ENCODE measurements around the gene ATG2A. TPM values are rescaled to one million over a fixed set of nuclear protein-coding genes. Genes with fewer than 3 reads are reported as not detected.

ATG2A gene
- total and polyA plus RNA-seq, 2 of the 8 experiments (the other 6 are each of a cell fraction or from before 2014, with no cell fraction given) = 12.1 to 22.1 TPM

DNA sequence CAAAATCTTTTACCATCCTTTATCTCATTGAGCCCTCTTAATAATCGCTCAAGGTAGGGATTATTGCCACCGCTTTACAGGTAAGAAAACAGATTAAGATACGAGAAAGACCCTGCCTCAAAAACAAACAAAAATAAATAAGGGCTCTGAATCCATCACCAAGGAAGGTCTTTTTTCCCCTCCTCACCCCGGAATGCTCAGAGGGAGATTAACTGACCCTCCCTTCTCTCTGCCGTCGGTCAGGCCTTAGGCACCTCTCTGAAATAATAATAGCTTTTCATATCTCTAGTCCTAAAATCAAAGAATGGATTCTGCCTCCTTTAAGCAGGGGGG lies 620 bp upstream of the ATG2A start:
- peaks cover 13% of the 10 kb centered on the region for H3K23me2 ChIP-seq (ENCODE audit: low read depth, low read length)
- H2BK15ac ChIP-seq (ENCODE audit: low read length) = no peak overlapping the region
- H3K4me1 ChIP-seq (replicated peaks in 1 of 4; ENCODE audit: control insufficient read depth in 3 of 4, insufficient read depth in 4 of 4, low read length in 3 of 4) = peaks cover 0 to 11% (median 4%) of the 10 kb centered on the region in 4 experiments; a peak in 5 of 7 replicates
- H2BK12ac ChIP-seq (ENCODE audit: low read depth, low read length) = no peak overlapping the region; the same call in 1 of the 2 replicates
- DNase-seq (ENCODE audit: low read depth in 1 of 2, low spot score in 2 of 2) (no peak), FAIRE-seq (no peak)
- no peak overlapping the region for H4K91ac ChIP-seq (replicated peaks; ENCODE audit: insufficient read length, low read length)
- H3K36me3 ChIP-seq (ENCODE audit: control insufficient read depth in 2 of 4, insufficient read depth in 4 of 4, low read length in 3 of 4) = peaks cover 0 to 3% (median 0%) of the 10 kb centered on the region in 4 experiments; a peak in 3 of 8 replicates
- no peak overlapping the region for H3K56ac ChIP-seq (replicated peaks; ENCODE audit: insufficient read length, low read depth, low read length)
- peak overlapping the region; percentile 42 to 74 (median 58) for H3K4me3 ChIP-seq (ENCODE audit: extremely low read depth in 1 of 4, insufficient read depth in 2 of 4, low read depth in 3 of 4, low read length in 4 of 4)
- H3K27ac ChIP-seq (ENCODE audit: low read depth, low read length) = peak overlapping the region; percentile 21; the same call in 1 of the 2 replicates
- H3K27me3 ChIP-seq (replicated peaks in 1 of 4; ENCODE audit: control insufficient read depth in 3 of 4, extremely low read depth in 1 of 4, insufficient read depth in 3 of 4, low read length in 3 of 4) = no peaks in the 10 kb centered on the region
- H3K18ac ChIP-seq (ENCODE audit: extremely low read depth, low read length) = 0 out of 2 replicates have a peak overlapping the region, but pooled peaks have one; percentile 22
- H3K9ac ChIP-seq (replicated peaks in 1 of 4; ENCODE audit: extremely low read depth in 1 of 4, low read depth in 3 of 4, low read length in 3 of 4) = peak overlapping the region in 3 of 4 experiments; percentile 14 to 29 (median 22); a peak in 3 of 7 replicates
- H2BK5ac ChIP-seq (ENCODE audit: low read depth, low read length) = peak overlapping the region; percentile 41; the same call in 1 of the 2 replicates
- 15% methylated on average over 6 of the region's 6 CpGs; no CpG with 5 or more reads in 1 of the 2 experiments for WGBS, 2 experiments (ENCODE audit: extremely low coverage in 1 of 2, insufficient coverage in 1 of 2, insufficient read length in 1 of 2, insufficient replicate concordance in 2 of 2, low coverage in 1 of 2, low lambda C conversion rate in 2 of 2, missing lambda C conversion rate in 1 of 2)
- 0 out of 2 replicates have a peak, but pooled peaks cover 3% of the 10 kb centered on the region for H3K79me1 ChIP-seq (ENCODE audit: low read depth, low read length)
- peaks cover 0 to 2% of the 10 kb centered on the region in 2 experiments for H4K20me1 ChIP-seq (replicated peaks in 1 of 2; ENCODE audit: control insufficient read depth in 1 of 2, insufficient read depth in 2 of 2, low read length in 2 of 2)
- H2BK20ac ChIP-seq (ENCODE audit: low read length) = no peak overlapping the region
- H2AK5ac ChIP-seq (ENCODE audit: low read depth, low read length) = no peak overlapping the region
- TF ChIP-seq MAFK (IDR thresholded peaks at IDR 0.05; ENCODE audit: low read depth, low read length) (no peak), CREB1 (IDR thresholded peaks at IDR 0.05) (no peak), CBX5 (IDR thresholded peaks at IDR 0.05; ENCODE audit: low read depth, low read length) (no peak), SRF (IDR thresholded peaks at IDR 0.05; ENCODE audit: low read depth, low read length) (no peak), USF2 (IDR thresholded peaks at IDR 0.05; ENCODE audit: low read length) (no peak), MAX (IDR thresholded peaks at IDR 0.05) (no peak), CTCF (IDR thresholded peaks at IDR 0.05; ENCODE audit: control extremely low read depth in 1 of 3, insufficient read depth in 1 of 3, low read depth in 1 of 3, low read length in 3 of 3) (no peak), TAF1 (IDR thresholded peaks at IDR 0.05; ENCODE audit: low read depth, low read length) (no peak), SIN3A (conservative IDR thresholded peaks at IDR 0.05 in 1 of 2, IDR thresholded peaks at IDR 0.05 in 1 of 2; ENCODE audit: low read depth in 1 of 2, low read length in 2 of 2) (no peak)
- H3K4ac ChIP-seq (replicated peaks; ENCODE audit: insufficient read length, low read depth, low read length) = peak overlapping the region; percentile 57
- no peaks in the 10 kb centered on the region for H3K9me3 ChIP-seq (ENCODE audit: insufficient read depth in 2 of 2, low read depth in 1 of 2, low read length in 1 of 2)
- no peaks in the 10 kb centered on the region for H3K79me2 ChIP-seq (ENCODE audit: control insufficient read depth in 1 of 2, insufficient read depth in 2 of 2, low read length in 2 of 2)
- no peak overlapping the region for H4K8ac ChIP-seq (ENCODE audit: extremely low read depth, insufficient read depth, low read length)
- CTCF ChIA-PET (ENCODE audit: partially characterized antibody) = interaction anchor here (0.6 to 6.1 kb wide), 6 partner anchors 11 to 96 kb away, joined by 3 to 37 read pairs (median 11); partner anchors contain the start of genes ARL2, BATF2 and GPHA2
- H2AFZ ChIP-seq (ENCODE audit: low read length) = peak overlapping the region; percentile 38; the same call in 1 of the 2 replicates
- peak overlapping the region; percentile 67 to 98 for H3K4me2 ChIP-seq (ENCODE audit: insufficient read depth in 1 of 2, low read depth in 2 of 2, low read length in 2 of 2)
- POLR2A ChIA-PET (ENCODE audit: partially characterized antibody) = interaction anchor here (1.0 to 1.5 kb wide), 2 partner anchors 12 to 53 kb away, joined by 3 to 6 read pairs; no protein-coding TSS in a partner anchor
- H3K14ac ChIP-seq (ENCODE audit: insufficient read length) = no peak overlapping the region
- no peak overlapping the region for H3K23ac ChIP-seq (ENCODE audit: insufficient read length)
- peak overlapping the region; percentile 37 for H2BK120ac ChIP-seq (replicated peaks; ENCODE audit: low read depth, low read length)
- H4K5ac ChIP-seq (ENCODE audit: insufficient read length, low read depth, low read length) = peak overlapping the region; percentile 65
